VCaP (cell line): ENCODE results near the gene SELENOP.

ENCODE experiments used
- H3K27ac ChIP-seq: fragments of 450-650 bp; 2 replicates; pipeline ENCODE4 v1.5.1; 2017
- TF ChIP-seq, protein P1 (sequence below): fragments of 450-650 bp; conservative IDR thresholded peaks from 2 replicates; pipeline ENCODE4 v1.5.1; 2017; ENCODE audit warnings: mild to moderate bottlenecking, moderate library complexity

The SELENOP gene

GRCh38 chr5:42787073-42787472 lies 24.6 kb downstream of the SELENOP start:
- H3K27ac ChIP-seq, result no peak overlapping the region
- TF ChIP-seq, protein P1, sequence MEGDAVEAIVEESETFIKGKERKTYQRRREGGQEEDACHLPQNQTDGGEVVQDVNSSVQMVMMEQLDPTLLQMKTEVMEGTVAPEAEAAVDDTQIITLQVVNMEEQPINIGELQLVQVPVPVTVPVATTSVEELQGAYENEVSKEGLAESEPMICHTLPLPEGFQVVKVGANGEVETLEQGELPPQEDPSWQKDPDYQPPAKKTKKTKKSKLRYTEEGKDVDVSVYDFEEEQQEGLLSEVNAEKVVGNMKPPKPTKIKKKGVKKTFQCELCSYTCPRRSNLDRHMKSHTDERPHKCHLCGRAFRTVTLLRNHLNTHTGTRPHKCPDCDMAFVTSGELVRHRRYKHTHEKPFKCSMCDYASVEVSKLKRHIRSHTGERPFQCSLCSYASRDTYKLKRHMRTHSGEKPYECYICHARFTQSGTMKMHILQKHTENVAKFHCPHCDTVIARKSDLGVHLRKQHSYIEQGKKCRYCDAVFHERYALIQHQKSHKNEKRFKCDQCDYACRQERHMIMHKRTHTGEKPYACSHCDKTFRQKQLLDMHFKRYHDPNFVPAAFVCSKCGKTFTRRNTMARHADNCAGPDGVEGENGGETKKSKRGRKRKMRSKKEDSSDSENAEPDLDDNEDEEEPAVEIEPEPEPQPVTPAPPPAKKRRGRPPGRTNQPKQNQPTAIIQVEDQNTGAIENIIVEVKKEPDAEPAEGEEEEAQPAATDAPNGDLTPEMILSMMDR, result no peak

DNA sequence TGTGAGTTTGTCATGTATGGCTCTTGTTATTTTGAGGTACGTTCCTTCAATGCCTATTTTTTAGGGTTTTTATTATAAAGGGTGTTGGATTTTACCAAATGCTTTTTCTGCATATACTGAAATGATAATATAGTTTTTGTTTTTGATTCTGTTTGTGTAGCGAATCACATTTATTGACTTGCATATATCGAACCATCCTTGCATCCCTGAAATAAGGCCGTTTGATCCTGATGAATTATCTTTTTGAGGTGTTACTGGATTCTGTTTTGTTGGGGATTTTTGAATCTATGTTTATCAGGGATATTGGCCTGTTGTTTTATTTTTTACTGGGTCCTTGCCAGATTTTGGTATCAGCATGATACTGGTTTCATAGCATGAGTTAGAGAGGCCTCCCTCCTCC lies 25.9 kb downstream of the SELENOP start:
- TF ChIP-seq, protein P1, result no peak

DNA sequence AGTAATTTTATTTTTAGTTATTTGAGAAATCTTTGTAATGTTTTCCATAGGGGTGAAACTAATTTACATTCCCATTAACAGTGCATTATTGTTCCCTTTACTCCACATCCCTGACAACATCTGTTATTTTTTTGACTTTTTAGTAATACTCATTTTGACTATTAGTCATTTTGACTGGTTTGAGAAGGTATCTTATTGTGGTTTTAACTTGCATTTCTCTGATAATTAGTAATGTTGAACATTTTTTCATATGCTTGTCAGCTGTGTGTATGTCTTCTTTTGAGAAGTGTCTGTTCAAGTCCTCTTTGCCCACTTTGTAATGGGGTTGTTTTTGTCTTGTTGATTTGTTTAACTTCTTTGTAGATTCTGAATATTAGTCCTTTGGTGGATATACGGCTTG lies 27.6 kb downstream of the SELENOP start:
- TF ChIP-seq, protein P1, result no peak

More for the DNA sequence above, 25.9 kb downstream of the SELENOP start:
- no peak overlapping the region for H3K27ac ChIP-seq

GRCh38 chr5:42781584-42781983 lies 30.1 kb downstream of the SELENOP start:
- TF ChIP-seq, protein P1, result no peak
- H3K27ac ChIP-seq, result no peak overlapping the region

More for the DNA sequence above, 27.6 kb downstream of the SELENOP start:
- no peak overlapping the region for H3K27ac ChIP-seq

GRCh38 chr5:42779083-42779482 lies 32.6 kb downstream of the SELENOP start:
- TF ChIP-seq, protein P1, result no peak

DNA sequence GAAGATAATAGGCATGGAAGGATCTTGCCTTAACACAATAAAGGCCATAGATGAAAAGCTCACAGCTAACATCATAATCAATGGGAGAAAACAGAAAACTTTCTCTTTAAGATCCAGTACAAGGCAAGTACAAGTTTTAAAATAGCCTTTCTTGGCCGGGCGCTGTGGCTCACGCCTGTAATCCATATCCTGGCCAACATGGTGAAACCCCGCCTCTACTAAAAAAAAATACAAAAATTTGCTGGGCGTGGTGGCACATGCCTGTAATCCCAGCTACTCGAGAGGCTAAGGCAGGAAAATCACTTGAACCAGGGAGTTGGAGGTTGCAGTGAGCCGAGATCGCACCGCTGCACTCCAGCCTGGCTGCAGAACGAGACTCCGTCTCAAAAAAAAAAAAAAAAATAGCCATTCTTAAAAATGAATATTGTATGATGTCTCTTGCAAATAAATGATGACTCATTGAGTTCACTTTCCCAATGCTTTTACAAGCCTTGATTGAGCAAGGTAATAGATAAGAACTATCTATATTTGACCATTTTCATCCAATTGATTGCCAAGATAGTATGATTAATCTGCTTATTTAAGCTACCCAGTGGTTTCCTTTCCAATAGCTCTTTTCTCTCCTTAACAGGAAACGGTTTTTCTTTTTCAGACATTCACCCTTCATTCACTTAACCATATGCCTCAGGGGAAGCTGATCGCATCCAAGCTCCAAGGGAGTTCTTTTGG lies 39.3 kb downstream of the SELENOP start:
- TF ChIP-seq, protein P1, result no peak

More at GRCh38 chr5:42779083-42779482, 32.6 kb downstream of the SELENOP start:
- H3K27ac ChIP-seq, result no peak overlapping the region

DNA sequence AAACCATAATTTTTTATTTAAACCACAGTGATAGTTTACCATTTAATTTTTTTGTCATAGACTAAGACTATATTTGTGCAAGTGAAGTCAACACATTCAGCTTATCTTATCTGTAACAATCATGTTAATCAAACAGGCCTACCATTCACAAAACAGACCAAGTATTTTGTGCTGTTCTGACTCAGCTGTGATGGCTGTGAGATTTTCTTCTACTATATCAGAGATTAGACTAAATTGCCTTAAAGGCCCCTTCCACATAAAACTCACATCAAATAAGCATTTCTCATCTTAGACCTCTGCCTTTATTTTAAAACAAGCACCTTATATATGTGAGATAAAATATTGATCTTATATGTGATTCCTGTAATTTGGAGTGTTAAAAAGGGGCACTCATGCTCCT lies 41.7 kb downstream of the SELENOP start:
- H3K27ac ChIP-seq, result no peak overlapping the region
- TF ChIP-seq, protein P1, result no peak

More for the DNA sequence above, 39.3 kb downstream of the SELENOP start:
- H3K27ac ChIP-seq, result no peak overlapping the region
